Breast epithelium (tissue), 4 donors: Measurements from ENCODE around the gene FNDC3B. TPM values are rescaled to one million over a fixed set of nuclear protein-coding genes. Genes with fewer than 3 reads are reported as not detected.

Experiments
- DNase-seq, 2 donors: peaks; one replicate each; pipeline ENCODE4 v3.0.0-alpha.2; 2019; ENCODE audit warnings: low spot score in 2 of 2
- H3K27ac ChIP-seq, 2 donors: fragments of 200-600 bp; sonication (generic) in 1 of 2; one replicate each; pipeline ENCODE4 v1.5.1; 2016 to 2019; ENCODE audit warnings: mild to moderate bottlenecking in 1 of 2
- H3K27me3 ChIP-seq, 2 donors: fragments of 200-600 bp; sonication (generic) in 1 of 2; one replicate each; pipeline versions ENCODE4 v1.5.1 to v1.6.0; 2017 to 2019; ENCODE audit warnings: control low read depth in 1 of 2, mild to moderate bottlenecking in 1 of 2
- H3K36me3 ChIP-seq: fragments of 200-600 bp; one replicate; pipeline ENCODE4 v1.5.1; 2019
- H3K4me1 ChIP-seq, 2 donors: fragments of 200-600 bp; sonication (generic); one replicate each; pipeline ENCODE4 v1.5.1; 2016 to 2019; ENCODE audit warnings: control low read depth in 1 of 2
- H3K4me3 ChIP-seq, 3 donors: fragments of 200-600 bp; sonication (generic); 1 replicate in 2 of 3; 2 replicates in 1 of 3; pipeline ENCODE4 v1.5.1; 2016 to 2019; ENCODE audit warnings: mild to moderate bottlenecking in 3 of 3, moderate library complexity in 2 of 3
- H3K9me3 ChIP-seq, 2 donors: fragments of 200-600 bp; sonication (generic) in 1 of 2; one replicate each; pipeline ENCODE4 v1.5.1; 2016 to 2019; ENCODE audit warnings: control low read depth in 1 of 2
- POLR2A ChIP-seq: fragments of 450-650 bp; IDR thresholded peaks from one replicate; pipeline ENCODE4 v1.6.1; 2016; ENCODE audit warnings: antibody characterized with exemption, mild to moderate bottlenecking, moderate library complexity
- POLR2AphosphoS5 ChIP-seq, 3 donors: sonication (generic); formaldehyde crosslinking; IDR thresholded peaks; one replicate each; pipeline ENCODE4 v1.6.1; 2017; ENCODE audit warnings: antibody characterized with exemption in 3 of 3
- intact Hi-C: fragments of 100-400 bp; cut with DNase I; formaldehyde crosslinking; loops from one replicate; pipeline ENCODE4 v1.15.1; 2023; ENCODE audit warnings: low total_unique reads
- total RNA-seq, 3 donors: library from RNA; depleted of rRNA; stranded (reverse); fragments of >200 nt; gene quantifications; one replicate each; pipeline ENCODE4 v1.1.0, GENCODE V29; 2016
- TF ChIP-seq, protein P1 (sequence below), 3 donors: fragments of 450-650 bp; IDR thresholded peaks; one replicate each; pipeline ENCODE4 v1.5.1; 2016 to 2017; ENCODE audit warnings: antibody characterized with exemption in 3 of 3, mild to moderate bottlenecking in 3 of 3, moderate library complexity in 3 of 3

FNDC3B gene
- total RNA-seq, 3 donors from 2014 or later = 131 to 172 (median 149) TPM

- no peak for DNase-seq
- Histone ChIP-seq H3K27me3 (no peaks in the 10 kb centered on the region), H3K4me1 (peaks cover 0 to 8% of the 10 kb centered on the region in 2 donors), H3K9me3 (no peaks in the 10 kb centered on the region), H3K36me3 (no peaks in the 10 kb centered on the region), H3K27ac (peak overlapping the region in 1 of 2 donors; percentile 58), H3K4me3 (no peak overlapping the region)
- intact Hi-C loops = no loop called here
- TF ChIP-seq POLR2A (no peak), POLR2AphosphoS5 (IDR thresholded peaks at IDR 0.05) (no peak)
- TF ChIP-seq, protein P1, sequence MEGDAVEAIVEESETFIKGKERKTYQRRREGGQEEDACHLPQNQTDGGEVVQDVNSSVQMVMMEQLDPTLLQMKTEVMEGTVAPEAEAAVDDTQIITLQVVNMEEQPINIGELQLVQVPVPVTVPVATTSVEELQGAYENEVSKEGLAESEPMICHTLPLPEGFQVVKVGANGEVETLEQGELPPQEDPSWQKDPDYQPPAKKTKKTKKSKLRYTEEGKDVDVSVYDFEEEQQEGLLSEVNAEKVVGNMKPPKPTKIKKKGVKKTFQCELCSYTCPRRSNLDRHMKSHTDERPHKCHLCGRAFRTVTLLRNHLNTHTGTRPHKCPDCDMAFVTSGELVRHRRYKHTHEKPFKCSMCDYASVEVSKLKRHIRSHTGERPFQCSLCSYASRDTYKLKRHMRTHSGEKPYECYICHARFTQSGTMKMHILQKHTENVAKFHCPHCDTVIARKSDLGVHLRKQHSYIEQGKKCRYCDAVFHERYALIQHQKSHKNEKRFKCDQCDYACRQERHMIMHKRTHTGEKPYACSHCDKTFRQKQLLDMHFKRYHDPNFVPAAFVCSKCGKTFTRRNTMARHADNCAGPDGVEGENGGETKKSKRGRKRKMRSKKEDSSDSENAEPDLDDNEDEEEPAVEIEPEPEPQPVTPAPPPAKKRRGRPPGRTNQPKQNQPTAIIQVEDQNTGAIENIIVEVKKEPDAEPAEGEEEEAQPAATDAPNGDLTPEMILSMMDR (IDR thresholded peaks at IDR 0.05) = no peak
These were observed 171.0 kb downstream of the FNDC3B start for GRCh38 chr3:172210355-172210754.

DNA sequence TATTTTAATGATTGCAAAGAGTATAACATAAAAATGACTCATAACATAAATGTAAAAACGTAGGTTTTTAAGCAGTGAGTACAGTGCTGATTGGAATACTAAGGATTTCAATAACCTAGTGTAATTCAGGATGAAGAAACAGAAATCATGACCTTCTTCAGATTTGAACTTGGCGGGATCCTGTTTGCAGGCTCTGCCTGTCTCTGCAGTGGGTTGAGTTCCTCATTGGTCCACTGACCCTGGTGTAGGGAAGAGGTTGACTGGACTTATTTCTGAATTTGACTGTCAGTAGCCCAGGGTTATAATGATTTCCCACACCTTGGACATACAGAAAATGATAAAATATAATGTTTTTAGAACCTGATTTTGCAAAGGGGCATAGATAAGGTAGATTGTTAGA, 171.7 kb downstream of the FNDC3B start:
- intact Hi-C loops = no loop called here

DNA sequence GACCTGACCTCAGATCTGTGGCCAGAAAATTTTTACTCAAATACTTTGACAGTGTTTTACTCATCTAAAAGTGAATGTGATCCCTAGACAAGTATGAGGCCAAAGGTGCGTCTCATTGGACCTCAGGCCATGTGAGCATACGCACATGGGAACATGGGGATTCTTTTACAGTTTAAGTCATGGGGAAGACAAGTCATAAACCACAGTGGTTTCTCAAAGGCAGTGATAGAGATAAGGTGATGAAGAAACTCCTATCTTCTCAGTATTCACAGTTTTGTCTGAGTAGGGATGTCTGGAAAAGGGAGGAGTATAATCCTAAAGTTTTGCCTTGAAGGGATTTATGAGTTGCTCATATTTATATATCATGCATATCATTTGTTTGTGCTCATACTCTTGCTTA, 173.8 kb downstream of the FNDC3B start:
- no peak overlapping the region for H3K27ac ChIP-seq
- TF ChIP-seq POLR2A (no peak), POLR2AphosphoS5 (IDR thresholded peaks at IDR 0.05) (no peak)
- TF ChIP-seq, protein P1 (IDR thresholded peaks at IDR 0.05) = no peak
- no peaks in the 10 kb centered on the region for H3K27me3 ChIP-seq
- H3K36me3 ChIP-seq = no peaks in the 10 kb centered on the region
- no peak overlapping the region for H3K4me3 ChIP-seq
- H3K9me3 ChIP-seq = no peaks in the 10 kb centered on the region
- H3K4me1 ChIP-seq = peaks cover 0 to 18% of the 10 kb centered on the region in 2 donors
- intact Hi-C loops = no loop called here
- DNase-seq = no peak

More for the DNA sequence above, 171.7 kb downstream of the FNDC3B start:
- H3K27ac ChIP-seq = no peak overlapping the region
- no peak for DNase-seq
- H3K4me3 ChIP-seq = no peak overlapping the region
- H3K36me3 ChIP-seq = no peaks in the 10 kb centered on the region
- TF ChIP-seq, protein P1 (IDR thresholded peaks at IDR 0.05) = no peak
- no peak for TF ChIP-seq POLR2AphosphoS5 (IDR thresholded peaks at IDR 0.05)
- TF ChIP-seq POLR2A = no peak
- H3K27me3 ChIP-seq = no peaks in the 10 kb centered on the region
- H3K4me1 ChIP-seq = peaks cover 0 to 8% of the 10 kb centered on the region in 2 donors
- no peaks in the 10 kb centered on the region for H3K9me3 ChIP-seq

DNA sequence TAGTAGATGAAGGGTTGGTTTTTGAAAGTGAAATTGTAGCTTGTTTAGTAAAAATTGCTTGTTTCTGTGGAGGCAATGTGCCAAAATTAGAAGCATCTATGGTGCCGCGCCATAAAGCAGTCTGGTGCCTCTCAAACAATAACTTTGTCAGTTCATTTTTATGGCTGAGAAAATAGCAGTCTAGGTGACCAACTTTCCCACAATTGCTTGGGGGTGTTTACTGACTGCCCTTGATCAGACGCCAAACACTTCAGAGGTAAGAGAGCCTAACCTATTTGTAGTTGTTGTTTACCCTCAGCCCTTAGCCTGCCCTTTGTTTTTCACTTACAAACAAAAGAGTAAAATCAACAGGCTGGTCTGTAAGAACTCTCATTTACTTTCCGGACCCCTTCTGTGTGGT, 174.5 kb downstream of the FNDC3B start:
- Histone ChIP-seq H3K27ac (peak overlapping the region in 1 of 2 donors; percentile 29), H3K9me3 (no peaks in the 10 kb centered on the region), H3K27me3 (no peaks in the 10 kb centered on the region), H3K36me3 (no peaks in the 10 kb centered on the region), H3K4me1 (peaks cover 0 to 18% of the 10 kb centered on the region in 2 donors), H3K4me3 (no peak overlapping the region)
- TF ChIP-seq POLR2AphosphoS5 (IDR thresholded peaks at IDR 0.05) = no peak
- no peak for TF ChIP-seq POLR2A
- TF ChIP-seq, protein P1 (IDR thresholded peaks at IDR 0.05) = no peak
- DNase-seq = no peak
- intact Hi-C loops = no loop called here

DNA sequence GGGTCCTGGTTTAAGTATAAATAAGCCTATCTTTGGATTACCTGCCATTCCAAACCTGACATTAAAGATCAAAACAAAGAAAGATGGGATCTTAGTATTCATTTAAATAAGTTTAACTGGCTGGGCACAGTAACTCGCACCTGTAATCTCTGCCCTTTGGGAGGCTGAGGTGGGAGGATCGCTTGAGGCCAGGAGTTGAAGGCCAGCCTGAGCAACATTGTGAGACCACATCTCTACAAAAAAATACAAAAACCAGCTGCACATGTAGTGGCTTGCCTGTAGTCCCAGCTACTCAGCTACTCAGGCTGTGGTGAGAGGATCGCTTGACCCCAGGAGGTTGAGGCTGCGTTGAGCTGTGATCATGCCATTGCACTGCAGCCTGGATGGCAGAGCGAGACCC, 176.9 kb downstream of the FNDC3B start:
- H3K27ac ChIP-seq = no peak overlapping the region
- H3K9me3 ChIP-seq = no peaks in the 10 kb centered on the region
- no peaks in the 10 kb centered on the region for H3K36me3 ChIP-seq
- H3K4me1 ChIP-seq = peaks cover 0 to 18% of the 10 kb centered on the region in 2 donors
- TF ChIP-seq POLR2AphosphoS5 (IDR thresholded peaks at IDR 0.05) = no peak
- TF ChIP-seq, protein P1 (IDR thresholded peaks at IDR 0.05) = no peak
- H3K4me3 ChIP-seq = no peak overlapping the region
- H3K27me3 ChIP-seq = no peaks in the 10 kb centered on the region
- DNase-seq = no peak
- intact Hi-C loops = no loop called here
